B cell (primary cell): ENCODE data around the gene LYPD1. TPM values are rescaled to one million over a fixed set of nuclear protein-coding genes. Genes with fewer than 3 reads are reported as not detected.

Experiments used
- ATAC-seq: fragments of 200-7000 bp; cut with Tn5 transposase; one replicate; pipeline ENCODE4 v1.10.0; 2021; ENCODE audit warnings: low read depth, mild to moderate bottlenecking, moderate number of reproducible peaks, moderate library complexity
- CTCF ChIA-PET: fragments of 350-600 bp; sonication (Branson Sonifier 250); formaldehyde crosslinking; loops from one replicate; lab custom pipeline; 2021; ENCODE audit warnings: antibody characterized with exemption, inconsistent platforms; lab: Charles Lee
- POLR2A ChIA-PET: fragments of 350-600 bp; sonication (Branson Sonifier 250); formaldehyde crosslinking; loops from one replicate; lab custom pipeline; 2021; ENCODE audit warnings: antibody characterized with exemption; lab: Charles Lee
- DNase-seq: peaks from one replicate; pipeline ENCODE4 v3.0.0; 2013
- H2AFZ ChIP-seq: 2 replicates; pipeline ENCODE4 v1.6.1; 2012; ENCODE audit warnings: mild to moderate bottlenecking, low read depth, low read length; ENCODE audit not compliant: insufficient read depth, poor library complexity, severe bottlenecking
- H3K27ac ChIP-seq, 2 donors: 1 replicate in 1 of 2; 2 replicates in 1 of 2; pipeline ENCODE4 v1.5.1; 2012 to 2013; ENCODE audit warnings: low read length in 2 of 2, mild to moderate bottlenecking in 2 of 2, moderate library complexity in 1 of 2
- H3K27me3 ChIP-seq, 4 experiments: fragments of 200-600 bp in 1 of 4; sonication (generic) in 1 of 4; replicated peaks in 1 of 4; 1 replicate in 2 of 4; 2 replicates in 2 of 4; pipeline versions ENCODE4 v1.6.1 to v1.7.0; 2013 to 2016; ENCODE audit warnings: low read length in 3 of 4, mild to moderate bottlenecking in 2 of 4, mixed read lengths in 1 of 4, moderate library complexity in 1 of 4; ENCODE audit not compliant: insufficient read depth in 4 of 4, control insufficient read depth in 3 of 4; ENCODE audit errors: control extremely low read depth in 1 of 4
- H3K36me3 ChIP-seq, 2 experiments: replicated peaks in 1 of 2; 1 replicate in 1 of 2; 2 replicates in 1 of 2; pipeline versions ENCODE4 v1.6.1 to v1.7.1; 2013; ENCODE audit warnings: low read length in 1 of 2; ENCODE audit not compliant: insufficient read depth in 2 of 2, control insufficient read depth in 1 of 2; ENCODE audit errors: control extremely low read depth in 1 of 2, extremely low read depth in 1 of 2
- H3K4me1 ChIP-seq, 2 donors: fragments of 200-600 bp in 1 of 2; sonication (generic) in 1 of 2; 1 replicate in 1 of 2; 2 replicates in 1 of 2; pipeline versions ENCODE4 v1.5.1 to v1.6.1; 2013 to 2017; ENCODE audit warnings: low read length in 2 of 2; ENCODE audit not compliant: control insufficient read depth in 2 of 2, insufficient read depth in 2 of 2
- H3K4me2 ChIP-seq: replicated peaks from 2 replicates; pipeline ENCODE3; 2012; ENCODE audit warnings: mild to moderate bottlenecking, low read depth, low read length; ENCODE audit not compliant: poor library complexity, severe bottlenecking
- H3K4me3 ChIP-seq, 5 experiments: fragments of 200-600 bp in 1 of 5; sonication (generic) in 1 of 5; 1 replicate in 3 of 5; 2 replicates in 2 of 5; pipeline versions ENCODE4 v1.5.1 to v1.7.0; 2011 to 2016; ENCODE audit warnings: low read length in 4 of 5, mild to moderate bottlenecking in 4 of 5, low read depth in 2 of 5, control low read depth in 1 of 5, moderate library complexity in 1 of 5; ENCODE audit not compliant: insufficient read depth in 1 of 5; ENCODE audit errors: control extremely low read depth in 1 of 5, extremely low read depth in 1 of 5
- H3K79me2 ChIP-seq: fragments of 200-600 bp; sonication (generic); one replicate; pipeline ENCODE4 v1.6.0; 2016; ENCODE audit warnings: low read length; ENCODE audit not compliant: control insufficient read depth, insufficient read depth
- H3K9ac ChIP-seq: fragments of 200-600 bp; sonication (generic); 2 replicates; pipeline ENCODE4 v1.6.1; 2017; ENCODE audit warnings: mild to moderate bottlenecking, low read length, moderate library complexity
- H3K9me3 ChIP-seq, 3 donors: one replicate each; pipeline versions ENCODE4 v1.6.1 to v1.7.1; 2013; ENCODE audit warnings: low read length in 2 of 3; ENCODE audit not compliant: control insufficient read depth in 2 of 3, insufficient read depth in 1 of 3; ENCODE audit errors: control extremely low read depth in 1 of 3
- H4K20me1 ChIP-seq: 2 replicates; pipeline ENCODE4 v1.6.0; 2012; ENCODE audit warnings: mild to moderate bottlenecking, low read length; ENCODE audit not compliant: insufficient read depth, control insufficient read depth, poor library complexity, severe bottlenecking
- H3K27ac Mint-ChIP-seq: one replicate; pipeline ENCODE4 v1.8.0; 2021; ENCODE audit warnings: mixed read lengths
- H3K27me3 Mint-ChIP-seq: one replicate; pipeline ENCODE4 v1.8.0; 2021; ENCODE audit warnings: mixed read lengths
- H3K4me1 Mint-ChIP-seq: one replicate; pipeline ENCODE4 v1.8.0; 2021; ENCODE audit warnings: mixed read lengths
- H3K4me3 Mint-ChIP-seq: one replicate; pipeline ENCODE4 v1.8.0; 2021; ENCODE audit warnings: mixed read lengths
- H3K9me3 Mint-ChIP-seq: one replicate; pipeline ENCODE4 v1.8.0; 2022; ENCODE audit warnings: mixed read lengths; ENCODE audit not compliant: insufficient read depth
- EZH2 ChIP-seq: IDR thresholded peaks from 2 replicates; pipeline ENCODE4 v1.6.1; 2012; ENCODE audit warnings: borderline replicate concordance, low read depth, mild to moderate bottlenecking, moderate library complexity, low read length; ENCODE audit not compliant: insufficient read depth, poor library complexity, severe bottlenecking
- WGBS: methylation state at CpG from one replicate; pipeline ENCODE4 v1.1.5; 2013; ENCODE audit warnings: missing lambda C conversion rate; ENCODE audit not compliant: insufficient coverage; 5-methylcytosine and 5-hydroxymethylcytosine counted together
- intact Hi-C: fragments of 100-400 bp; cut with micrococcal nuclease; formaldehyde crosslinking; loops from one replicate; pipeline ENCODE4 v1.10.0; 2022
- polyA plus RNA-seq: library from polyadenylated mRNA; depleted of rRNA; stranded (reverse); fragments of >200 nt; gene quantifications from 2 replicates; pipeline ENCODE4 v1.2.3, GENCODE V29; 2012
- total RNA-seq, 2 donors: library from RNA; stranded (reverse); fragments of 120-200 nt in 1 of 2; gene quantifications; 1 replicate in 1 of 2; 2 replicates in 1 of 2; pipeline versions ENCODE4 v1.2.3 to v1.2.4, GENCODE V29; 2013 to 2022
- TF ChIP-seq, protein P1 (sequence below): fragments of 200-600 bp; IDR thresholded peaks from one replicate; pipeline ENCODE4 v1.8.0; 2022; ENCODE audit warnings: antibody characterized with exemption, mild to moderate bottlenecking

LYPD1 gene
- total and polyA plus RNA-seq, 2 donors (not counting 1 experiment from before 2014, with no cell fraction given): 0.07 TPM; not detected in 1

DNA sequence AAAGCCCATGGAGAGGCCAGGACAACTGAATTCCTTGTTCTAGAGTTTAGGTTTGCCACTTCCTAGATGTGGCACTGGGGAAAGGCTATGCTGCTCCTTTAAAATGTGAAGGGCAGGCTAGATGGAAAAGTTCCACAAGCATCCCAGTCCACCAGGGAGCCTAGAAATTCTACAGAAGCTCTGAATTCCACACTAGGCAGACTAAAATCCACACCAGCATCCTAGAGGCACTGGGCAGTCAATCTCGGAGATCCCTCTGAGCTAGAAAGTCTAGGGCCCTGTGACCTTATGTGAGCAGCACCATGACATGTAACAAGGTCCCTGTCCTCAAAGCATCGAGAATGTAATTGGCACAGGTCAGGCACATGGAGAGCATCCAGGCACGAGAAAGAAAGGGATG, 71.5 kb downstream of the LYPD1 start:
- H3K36me3 ChIP-seq: no peaks in the 10 kb centered on the region
- TF ChIP-seq, protein P1, sequence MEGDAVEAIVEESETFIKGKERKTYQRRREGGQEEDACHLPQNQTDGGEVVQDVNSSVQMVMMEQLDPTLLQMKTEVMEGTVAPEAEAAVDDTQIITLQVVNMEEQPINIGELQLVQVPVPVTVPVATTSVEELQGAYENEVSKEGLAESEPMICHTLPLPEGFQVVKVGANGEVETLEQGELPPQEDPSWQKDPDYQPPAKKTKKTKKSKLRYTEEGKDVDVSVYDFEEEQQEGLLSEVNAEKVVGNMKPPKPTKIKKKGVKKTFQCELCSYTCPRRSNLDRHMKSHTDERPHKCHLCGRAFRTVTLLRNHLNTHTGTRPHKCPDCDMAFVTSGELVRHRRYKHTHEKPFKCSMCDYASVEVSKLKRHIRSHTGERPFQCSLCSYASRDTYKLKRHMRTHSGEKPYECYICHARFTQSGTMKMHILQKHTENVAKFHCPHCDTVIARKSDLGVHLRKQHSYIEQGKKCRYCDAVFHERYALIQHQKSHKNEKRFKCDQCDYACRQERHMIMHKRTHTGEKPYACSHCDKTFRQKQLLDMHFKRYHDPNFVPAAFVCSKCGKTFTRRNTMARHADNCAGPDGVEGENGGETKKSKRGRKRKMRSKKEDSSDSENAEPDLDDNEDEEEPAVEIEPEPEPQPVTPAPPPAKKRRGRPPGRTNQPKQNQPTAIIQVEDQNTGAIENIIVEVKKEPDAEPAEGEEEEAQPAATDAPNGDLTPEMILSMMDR: no peak
- TF ChIP-seq EZH2: no peak
- H4K20me1 ChIP-seq: no peaks in the 10 kb centered on the region
- ChIA-PET CTCF (no interaction called here), POLR2A (no interaction called here)
- peaks cover 23% of the 10 kb centered on the region for H3K27me3 Mint-ChIP-seq
- H3K79me2 ChIP-seq: no peaks in the 10 kb centered on the region
- no peak overlapping the region for H3K4me2 ChIP-seq
- no peak overlapping the region for H3K4me3 ChIP-seq
- H3K9me3 ChIP-seq: peaks cover 0 to 6% (median 0%) of the 10 kb centered on the region in 3 donors
- H3K9ac ChIP-seq: no peak overlapping the region
- H3K4me1 Mint-ChIP-seq: no peaks in the 10 kb centered on the region
- no peaks in the 10 kb centered on the region for H3K4me1 ChIP-seq
- no peaks in the 10 kb centered on the region for H3K27me3 ChIP-seq
- 88% methylated on average over 2 of the region's 3 CpGs for WGBS
- H2AFZ ChIP-seq: no peak overlapping the region
- no peak overlapping the region for H3K27ac Mint-ChIP-seq
- no peak overlapping the region for H3K27ac ChIP-seq
- ATAC-seq (no peak), DNase-seq (no peak)
- H3K4me3 Mint-ChIP-seq: no peak overlapping the region
- H3K9me3 Mint-ChIP-seq: peaks cover 4% of the 10 kb centered on the region
- intact Hi-C loops: no loop called here

GRCh38 chr2:132597831-132598230, 72.2 kb downstream of the LYPD1 start:
- Mint-ChIP-seq H3K27ac (no peak overlapping the region), H3K4me3 (no peak overlapping the region), H3K4me1 (no peaks in the 10 kb centered on the region), H3K9me3 (peaks cover 4% of the 10 kb centered on the region), H3K27me3 (peaks cover 23% of the 10 kb centered on the region)
- no peaks in the 10 kb centered on the region for H3K4me1 ChIP-seq
- DNase-seq: no peak
- CTCF ChIA-PET: interaction anchor here (0.6 kb wide), 1 partner anchor 1815 kb away, joined by 3 read pairs; no protein-coding TSS in a partner anchor
- intact Hi-C loops: no loop called here
- H3K27ac ChIP-seq: no peak overlapping the region
- 100% methylated on average over 1 of the region's 1 CpG for WGBS
- H3K79me2 ChIP-seq: no peaks in the 10 kb centered on the region
- H3K4me3 ChIP-seq: no peak overlapping the region
- TF ChIP-seq EZH2: no peak
- TF ChIP-seq, protein P1: no peak
- no peak overlapping the region for H3K4me2 ChIP-seq
- no peak for ATAC-seq
- peaks cover 0 to 6% (median 0%) of the 10 kb centered on the region in 3 donors for H3K9me3 ChIP-seq
- no peaks in the 10 kb centered on the region for H3K36me3 ChIP-seq
- no peaks in the 10 kb centered on the region for H3K27me3 ChIP-seq
- POLR2A ChIA-PET: interaction anchor here (0.6 kb wide), 1 partner anchor 57 kb away, joined by 3 read pairs; no protein-coding TSS in a partner anchor
- H2AFZ ChIP-seq: no peak overlapping the region
- no peak overlapping the region for H3K9ac ChIP-seq
- no peaks in the 10 kb centered on the region for H4K20me1 ChIP-seq
